Measurements from ENCODE around the gene PHF14.

GRCh38 chr7:11124856-11125559, 151.3 kb downstream of the PHF14 start:
- no peak for TF ChIP-seq EZH2phosphoT487 (IDR thresholded peaks at IDR 0.05; ENCODE audit: insufficient read depth, low read depth)
- TF ChIP-seq EZH2 (IDR thresholded peaks at IDR 0.05; ENCODE audit: insufficient read depth, poor library complexity, severe bottlenecking), result no peak

Data from GM23248 (cell line).